ENCODE data around the gene LGI4. TPM values are rescaled to one million over a fixed set of nuclear protein-coding genes. Genes with fewer than 3 reads are reported as not detected.

LGI4 gene
- total RNA-seq, 1 donor from 2014 or later = 16.1 TPM

- Mint-ChIP-seq H3K36me3 (ENCODE audit: low read depth) (no peaks in the 10 kb centered on the region), H3K4me3 (peak within 1 kb of the TSS; percentile 4), H3K27me3 (ENCODE audit: low read depth) (peaks cover 69% of the 10 kb centered on the region), H3K4me1 (peaks cover 40% of the 10 kb centered on the region), H3K27ac (ENCODE audit: unreplicated experiment) (no peak within 1 kb of the TSS), H3K9me3 (no peaks in the 10 kb centered on the region)
- TF ChIP-seq CTCF (conservative IDR thresholded peaks at IDR 0.05) = peak; percentile 53
- DNase-seq (ENCODE audit: low read depth, low spot score) = no peak
These were observed 8.4 kb upstream of the LGI4 start, which contains the start of gene FXYD7 for GRCh38 chr19:35143231-35143715. TSS of gene FXYD7 (plus strand) at chr19:35143255. CDS start at chr19:35143334, 79 bp downstream.

- H3K4me1 Mint-ChIP-seq = peaks cover 45% of the 10 kb centered on the region
- TF ChIP-seq CTCF (conservative IDR thresholded peaks at IDR 0.05) = peak; percentile 75
- DNase-seq (ENCODE audit: low read depth, low spot score) = peak; percentile 66
- peaks cover 65% of the 10 kb centered on the region for H3K27me3 Mint-ChIP-seq (ENCODE audit: low read depth)
- no peak overlapping the region for H3K4me3 Mint-ChIP-seq
- H3K36me3 Mint-ChIP-seq (ENCODE audit: low read depth) = no peaks in the 10 kb centered on the region
- H3K9me3 Mint-ChIP-seq = no peaks in the 10 kb centered on the region
- H3K27ac Mint-ChIP-seq (ENCODE audit: unreplicated experiment) = no peak overlapping the region
These were observed 7.9 kb upstream of the LGI4 start for GRCh38 chr19:35142606-35143230.

- DNase-seq (ENCODE audit: low read depth, low spot score) = no peak
- Mint-ChIP-seq H3K27ac (ENCODE audit: unreplicated experiment) (no peak overlapping the region), H3K27me3 (ENCODE audit: low read depth) (peaks cover 58% of the 10 kb centered on the region), H3K9me3 (no peaks in the 10 kb centered on the region), H3K4me3 (peak overlapping the region; percentile 76), H3K36me3 (ENCODE audit: low read depth) (no peaks in the 10 kb centered on the region), H3K4me1 (peaks cover 52% of the 10 kb centered on the region)
- no peak for TF ChIP-seq CTCF (conservative IDR thresholded peaks at IDR 0.05)
These were observed 7.2 kb upstream of the LGI4 start for GRCh38 chr19:35141837-35142605.

GRCh38 chr19:35140962-35141836 lies 6.3 kb upstream of the LGI4 start:
- peak; percentile 49 for TF ChIP-seq CTCF (conservative IDR thresholded peaks at IDR 0.05)
- peak overlapping the region; percentile 81 for H3K4me3 Mint-ChIP-seq
- H3K4me1 Mint-ChIP-seq = peaks cover 54% of the 10 kb centered on the region
- H3K36me3 Mint-ChIP-seq (ENCODE audit: low read depth) = no peaks in the 10 kb centered on the region
- H3K27me3 Mint-ChIP-seq (ENCODE audit: low read depth) = peaks cover 53% of the 10 kb centered on the region
- no peaks in the 10 kb centered on the region for H3K9me3 Mint-ChIP-seq
- peak; percentile 94 for DNase-seq (ENCODE audit: low read depth, low spot score)
- peak overlapping the region; percentile 89 for H3K27ac Mint-ChIP-seq (ENCODE audit: unreplicated experiment)

All from neural crest cell (in vitro differentiated cells).